ENCODE data around the gene KRTAP10-7. TPM values are rescaled to one million over a fixed set of nuclear protein-coding genes. Genes with fewer than 3 reads are reported as not detected.
"Not testable (repeated sequence)": the region's sequence is repeated elsewhere in the genome, so short reads cannot be mapped to it uniquely, and the experiment has no call there.

The KRTAP10-7 gene, protein sequence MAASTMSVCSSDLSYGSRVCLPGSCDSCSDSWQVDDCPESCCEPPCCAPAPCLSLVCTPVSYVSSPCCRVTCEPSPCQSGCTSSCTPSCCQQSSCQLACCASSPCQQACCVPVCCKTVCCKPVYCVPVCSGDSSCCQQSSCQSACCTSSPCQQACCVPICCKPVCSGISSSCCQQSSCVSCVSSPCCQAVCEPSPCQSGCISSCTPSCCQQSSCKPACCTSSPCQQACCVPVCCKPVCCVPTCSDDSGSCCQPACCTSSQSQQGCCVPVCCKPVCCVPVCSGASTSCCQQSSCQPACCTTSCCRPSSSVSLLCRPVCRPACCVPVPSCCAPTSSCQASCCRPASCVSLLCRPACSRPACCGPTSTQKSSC
- total RNA-seq: under 1 TPM in 3 of 8 experiments, not detected in 5; 0.13 to 0.47 (median 0.20) TPM

- H3K27ac ChIP-seq; H3K4me3 ChIP-seq; in situ Hi-C loops (cut with MboI; ENCODE audit: low pct_unique_long_range_greater_than_20kb in 2 of 9, low sequenced_read_pairs in 9 of 9, unreplicated experiment in 9 of 9); H3K4me1 ChIP-seq (replicated peaks in 1 of 2); ATAC-seq (replicated peaks in 6 of 8): not testable (repeated sequence)
- WGBS, 10 experiments: 33 to 93% (median 65%) methylated on average over 2 to 7 of the region's 23 CpGs; no CpG with 5 or more reads in 5 of the 10 experiments
Observed at GRCh38 chr21:44600118-44600978, at the start of gene KRTAP10-7. Gene KRTAP10-7 (plus strand): TSS chr21:44600597. CDS start chr21:44600622, 25 bp downstream.

DNA sequence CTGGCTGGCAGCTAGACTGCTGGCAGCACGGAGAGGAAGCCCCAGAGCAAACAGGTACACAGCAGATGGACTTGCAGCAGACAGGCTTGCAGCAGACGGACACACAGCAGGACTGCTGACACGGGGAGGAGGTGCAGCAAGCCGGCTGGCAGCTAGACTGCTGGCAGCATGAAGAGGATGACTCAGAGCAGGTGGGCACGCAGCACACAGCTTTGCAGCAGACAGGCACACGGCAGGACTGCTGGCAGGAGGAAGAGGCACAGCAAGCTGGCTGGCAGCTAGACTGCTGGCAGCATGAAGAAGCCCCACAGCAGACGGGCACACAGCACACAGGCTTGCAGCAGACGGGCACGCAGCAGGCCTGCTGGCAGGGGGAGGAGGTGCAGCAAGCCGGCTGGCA, 49.6 kb upstream of the KRTAP10-7 start:
- WGBS, 10 experiments: 80 to 93% methylated on average over 1 to 3 of the region's 10 CpGs; no CpG with 5 or more reads in 8 of the 10 experiments
- Histone ChIP-seq H3K4me3 (no peak overlapping the region), H3K4me1 (replicated peaks in 1 of 2) (peaks cover 12 to 45% of the 10 kb centered on the region in 2 donors), H3K27ac (no peak overlapping the region)
- in situ Hi-C loops (cut with MboI; ENCODE audit: low pct_unique_long_range_greater_than_20kb in 2 of 9, low sequenced_read_pairs in 9 of 9, unreplicated experiment in 9 of 9): no loop called here
- no peak for ATAC-seq (replicated peaks in 6 of 8)

GRCh38 chr21:44551340-44551961, 48.9 kb upstream of the KRTAP10-7 start, which contains the start of gene KRTAP10-2:
Gene KRTAP10-2 (minus strand): TSS chr21:44551505. CDS start chr21:44551458, 47 bp downstream.
- Histone ChIP-seq H3K4me3 (no peak within 1 kb of the TSS), H3K4me1 (replicated peaks in 1 of 2) (peaks cover 12 to 45% of the 10 kb centered on the region in 2 donors), H3K27ac (no peak within 1 kb of the TSS)
- in situ Hi-C loops (cut with MboI; ENCODE audit: low pct_unique_long_range_greater_than_20kb in 2 of 9, low sequenced_read_pairs in 9 of 9, unreplicated experiment in 9 of 9): no loop called here
- 15 to 80% (median 70%) methylated on average over 2 to 4 of the region's 17 CpGs; no CpG with 5 or more reads in 5 of the 10 experiments for WGBS, 10 experiments
- peak in 6 of 8 experiments; percentile 11 to 64 (median 44) for ATAC-seq (replicated peaks in 6 of 8)

DNA sequence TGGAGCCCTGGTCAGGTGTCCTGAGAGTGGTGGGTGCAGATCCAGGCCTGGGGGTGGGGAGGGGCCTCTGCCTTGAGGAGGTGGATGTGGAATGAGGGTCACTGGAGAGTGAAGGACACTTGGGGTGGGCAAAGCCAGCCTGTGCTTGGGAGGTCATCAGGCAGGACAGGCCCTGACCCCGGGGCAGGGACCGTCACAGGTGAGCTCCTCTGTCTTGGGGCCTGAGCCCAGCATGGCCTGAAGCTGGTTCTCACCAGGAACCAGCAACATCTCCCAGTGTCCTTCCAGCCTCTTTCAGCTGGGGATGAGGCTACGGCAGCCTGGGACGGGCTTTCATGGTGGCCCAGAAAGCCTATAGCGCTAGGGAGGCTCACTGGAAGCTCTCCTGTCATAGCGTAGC, 48.3 kb upstream of the KRTAP10-7 start:
- Histone ChIP-seq H3K4me1 (replicated peaks in 1 of 2) (peaks cover 15 to 45% of the 10 kb centered on the region in 2 donors), H3K27ac (no peak overlapping the region), H3K4me3 (no peak overlapping the region)
- ATAC-seq (replicated peaks in 6 of 8): no peak
- in situ Hi-C loops (cut with MboI; ENCODE audit: low pct_unique_long_range_greater_than_20kb in 2 of 9, low sequenced_read_pairs in 9 of 9, unreplicated experiment in 9 of 9): no loop called here
- WGBS, 10 experiments: no CpG with 5 or more reads among the region's 6 CpGs

DNA sequence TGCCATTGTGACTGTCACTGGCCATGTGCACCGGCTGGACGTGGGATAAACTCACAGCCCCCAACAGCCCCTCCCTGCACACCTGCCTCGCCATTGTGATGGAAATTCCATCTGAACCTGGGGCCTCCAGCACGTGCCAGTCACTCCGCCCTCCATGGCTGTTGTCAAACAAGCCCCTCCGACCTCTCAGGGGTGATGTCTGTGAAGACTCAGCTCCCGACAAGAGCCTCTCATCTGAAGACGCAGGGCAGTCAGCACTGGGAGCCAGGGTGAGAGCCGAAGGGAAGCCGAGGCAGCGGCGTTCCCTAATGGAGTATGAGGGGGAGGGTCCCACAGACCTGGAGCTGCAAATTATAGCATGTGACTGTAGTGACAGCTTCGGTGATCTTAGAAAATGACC, 47.7 kb upstream of the KRTAP10-7 start:
- ATAC-seq (replicated peaks in 6 of 8): no peak
- Histone ChIP-seq H3K4me1 (replicated peaks in 1 of 2) (peaks cover 20 to 46% of the 10 kb centered on the region in 2 donors), H3K4me3 (no peak overlapping the region), H3K27ac (no peak overlapping the region)
- in situ Hi-C loops (cut with MboI; ENCODE audit: low pct_unique_long_range_greater_than_20kb in 2 of 9, low sequenced_read_pairs in 9 of 9, unreplicated experiment in 9 of 9): no loop called here
- WGBS, 10 experiments: 58 to 82% (median 71%) methylated on average over 1 to 10 of the region's 13 CpGs; no CpG with 5 or more reads in 6 of the 10 experiments

- ATAC-seq (replicated peaks in 6 of 8): no peak
- peaks cover 10 to 23% of the 10 kb centered on the region in 2 donors for H3K4me1 ChIP-seq (replicated peaks in 1 of 2)
- H3K4me3 ChIP-seq: no peak overlapping the region
- 0 to 100% (median 61%) methylated on average over 1 to 8 of the region's 13 CpGs; no CpG with 5 or more reads in 1 of the 10 experiments for WGBS, 10 experiments
- no peak overlapping the region for H3K27ac ChIP-seq
- in situ Hi-C loops (cut with MboI; ENCODE audit: low pct_unique_long_range_greater_than_20kb in 2 of 9, low sequenced_read_pairs in 9 of 9, unreplicated experiment in 9 of 9): no loop called here
Observed at GRCh38 chr21:44555200-44555875, 45.1 kb upstream of the KRTAP10-7 start.

GRCh38 chr21:44556879-44557278, 43.5 kb upstream of the KRTAP10-7 start:
- no peak for ATAC-seq (replicated peaks in 6 of 8)
- WGBS, 10 experiments: 17 to 100% (median 54%) methylated on average over 1 to 8 of the region's 9 CpGs; no CpG with 5 or more reads in 2 of the 10 experiments
- Histone ChIP-seq H3K27ac (no peak overlapping the region), H3K4me3 (no peak overlapping the region), H3K4me1 (replicated peaks in 1 of 2) (peaks cover 10 to 13% of the 10 kb centered on the region in 2 donors)
- in situ Hi-C loops (cut with MboI; ENCODE audit: low pct_unique_long_range_greater_than_20kb in 2 of 9, low sequenced_read_pairs in 9 of 9, unreplicated experiment in 9 of 9): no loop called here

DNA sequence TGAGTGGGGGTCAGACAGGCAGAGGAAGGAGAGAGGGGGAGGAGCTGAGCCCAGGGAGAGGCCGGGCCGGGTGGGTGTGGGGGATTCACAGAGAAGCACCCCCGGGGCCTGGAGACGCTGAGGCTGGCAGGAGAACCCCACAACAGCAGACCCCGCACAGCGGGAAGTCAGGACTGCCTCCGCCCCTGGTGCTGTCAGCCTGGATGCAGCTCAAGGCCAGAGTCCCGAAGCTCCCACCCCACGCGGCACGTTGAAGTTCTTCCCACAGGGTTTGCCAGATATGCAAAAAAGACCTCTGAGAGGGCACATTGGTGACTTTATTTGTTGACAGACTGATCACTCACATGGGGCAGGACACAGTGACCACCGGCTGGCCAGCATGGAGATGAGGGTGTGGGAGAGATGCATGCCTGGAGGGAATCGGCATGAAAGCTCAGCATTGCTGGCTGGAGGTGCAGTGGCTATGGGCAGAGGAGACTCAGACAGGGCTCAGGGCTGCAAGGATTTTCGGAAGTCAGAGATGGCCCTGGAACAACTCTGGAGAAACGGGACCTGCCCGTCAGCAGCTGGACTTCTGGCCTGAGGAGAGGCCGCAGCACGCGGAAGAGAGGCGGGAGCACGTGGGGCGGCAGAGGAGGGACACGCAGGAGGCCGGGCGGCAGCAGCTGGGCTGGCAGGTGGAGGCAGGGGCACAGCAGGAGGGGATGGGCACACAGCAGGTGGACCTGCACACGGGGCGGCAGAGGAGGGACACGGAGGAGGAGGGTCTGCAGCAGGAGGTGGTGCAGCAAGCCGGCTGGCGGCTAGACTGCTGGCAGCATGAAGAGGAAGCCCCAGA, 42.7 kb upstream of the KRTAP10-7 start:
- peak in 6 of 8 experiments; percentile 18 to 94 (median 46) for ATAC-seq (replicated peaks in 6 of 8)
- in situ Hi-C loops (cut with MboI; ENCODE audit: low pct_unique_long_range_greater_than_20kb in 2 of 9, low sequenced_read_pairs in 9 of 9, unreplicated experiment in 9 of 9): no loop called here
- Histone ChIP-seq H3K4me3 (no peak overlapping the region), H3K27ac (no peak overlapping the region), H3K4me1 (replicated peaks in 1 of 2) (peaks cover 6 to 10% of the 10 kb centered on the region in 2 donors)
- WGBS, 10 experiments: 0 to 89% (median 83%) methylated on average over 1 to 7 of the region's 30 CpGs; no CpG with 5 or more reads in 7 of the 10 experiments

DNA sequence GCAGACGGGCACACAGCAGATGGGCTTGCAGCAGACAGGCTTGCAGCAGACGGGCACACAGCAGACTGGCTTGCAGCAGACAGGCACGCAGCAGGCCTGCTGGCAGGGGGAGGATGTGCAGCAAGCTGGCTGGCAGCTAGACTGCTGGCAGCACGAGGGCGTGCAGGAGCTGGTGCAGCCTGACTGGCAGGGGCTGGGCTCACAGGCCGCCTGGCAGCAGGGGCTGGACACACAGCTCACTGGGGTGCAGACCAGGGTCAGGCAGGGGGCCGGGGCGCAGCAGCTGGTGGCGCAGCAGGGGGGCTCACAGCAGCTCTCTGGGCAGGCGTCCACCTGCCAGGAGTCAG, 42.1 kb upstream of the KRTAP10-7 start:
- H3K27ac ChIP-seq; H3K4me1 ChIP-seq (replicated peaks in 1 of 2); in situ Hi-C loops (cut with MboI; ENCODE audit: low pct_unique_long_range_greater_than_20kb in 2 of 9, low sequenced_read_pairs in 9 of 9, unreplicated experiment in 9 of 9); H3K4me3 ChIP-seq; ATAC-seq (replicated peaks in 6 of 8): not testable (repeated sequence)
- no CpG with 5 or more reads among the region's 10 CpGs for whole genome bisulfite sequencing, 10 experiments

DNA sequence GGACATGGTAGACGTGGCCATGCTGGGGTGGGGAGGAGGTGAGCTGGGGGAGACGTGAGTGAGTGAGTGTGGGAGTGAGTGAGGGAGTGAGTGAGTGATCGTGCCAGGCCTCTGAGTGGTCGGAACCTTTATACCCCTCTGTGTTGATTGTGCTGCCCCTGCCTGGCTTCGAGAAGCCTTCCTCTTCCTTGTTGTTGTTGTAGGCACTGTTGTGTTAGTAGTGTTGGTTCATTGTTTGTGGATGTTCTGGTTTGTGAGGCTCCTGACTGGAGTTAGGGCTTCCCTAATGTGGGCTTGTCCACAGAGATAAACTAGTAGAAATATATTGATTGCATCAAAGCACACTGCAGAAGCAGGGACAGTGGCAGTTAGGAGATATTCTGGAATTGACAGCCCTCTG, 41.7 kb upstream of the KRTAP10-7 start, which contains the start of gene KRTAP10-3:
TSS of gene KRTAP10-3 (minus strand) at position 101 of the 400 bp plus-strand sequence. CDS start at position 21, 80 bp downstream.
- in situ Hi-C loops (cut with MboI; ENCODE audit: low pct_unique_long_range_greater_than_20kb in 2 of 9, low sequenced_read_pairs in 9 of 9, unreplicated experiment in 9 of 9): no loop called here
- peaks cover 5 to 10% of the 10 kb centered on the region in 2 donors for H3K4me1 ChIP-seq (replicated peaks in 1 of 2)
- no peak for ATAC-seq (replicated peaks in 6 of 8)
- H3K4me3 ChIP-seq: no peak within 1 kb of the TSS
- H3K27ac ChIP-seq: no peak within 1 kb of the TSS
- 0 to 100% methylated on average over 1 of the region's 5 CpGs; no CpG with 5 or more reads in 8 of the 10 experiments for WGBS, 10 experiments

DNA sequence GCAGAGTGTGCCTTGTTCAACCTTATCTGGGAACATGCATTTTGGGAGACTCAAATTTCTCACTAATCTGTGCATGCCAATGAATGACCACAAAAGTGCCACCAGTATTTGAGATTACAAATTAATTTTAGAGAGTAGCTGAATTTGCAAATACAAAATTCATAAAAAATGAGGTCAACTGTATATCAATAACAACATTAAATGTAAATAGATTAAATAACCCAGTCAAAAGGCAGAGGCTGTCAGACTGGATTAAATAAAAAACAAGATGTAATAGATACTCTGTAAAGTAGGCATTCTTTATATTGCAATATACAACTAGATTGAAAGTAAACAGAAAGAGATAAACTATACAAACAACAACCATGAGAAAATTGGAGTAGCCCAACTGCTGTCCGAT, 36.3 kb upstream of the KRTAP10-7 start:
- no peak overlapping the region for H3K4me3 ChIP-seq
- 9 to 100% (median 90%) methylated on average over 1 of the region's 1 CpG; no CpG with 5 or more reads in 1 of the 10 experiments for WGBS, 10 experiments
- H3K27ac ChIP-seq: no peak overlapping the region
- in situ Hi-C loops (cut with MboI; ENCODE audit: low pct_unique_long_range_greater_than_20kb in 2 of 9, low sequenced_read_pairs in 9 of 9, unreplicated experiment in 9 of 9): no loop called here
- ATAC-seq (replicated peaks in 6 of 8): no peak
- no peaks in the 10 kb centered on the region for H3K4me1 ChIP-seq (replicated peaks in 1 of 2)
